ENCODE results near the gene CHN2. TPM values are rescaled to one million over a fixed set of nuclear protein-coding genes. Genes with fewer than 3 reads are reported as not detected.

The CHN2 gene
- total RNA-seq, 1 experiment from 2014 or later: 2.1 TPM

GRCh38 chr7:29247224-29247962, 52.8 kb downstream of the CHN2 start:
- ChIA-PET RAD21 (ENCODE audit: low non-redundant PET in 1 of 2, low total read pairs in 2 of 2, uncharacterized antibody in 2 of 2, unreplicated experiment in 2 of 2) (no interaction called here), POLR2A (no interaction called here), CTCF (no interaction called here)
- H3K9me2 ChIP-seq (ENCODE audit: insufficient read depth): no peaks in the 10 kb centered on the region
- no peaks in the 10 kb centered on the region for H4K20me1 ChIP-seq (ENCODE audit: insufficient read depth)
- no peak overlapping the region for H2AFZ ChIP-seq (ENCODE audit: low read depth, low read length, poor library complexity, severe bottlenecking)
- no peaks in the 10 kb centered on the region for H3K36me3 ChIP-seq (ENCODE audit: control insufficient read depth in 1 of 2, insufficient read depth in 2 of 2, low read length in 2 of 2)
- H3K9ac ChIP-seq (ENCODE audit: low read length): no peak overlapping the region
- no peaks in the 10 kb centered on the region for H3K9me3 ChIP-seq (ENCODE audit: control insufficient read depth in 1 of 2, insufficient read depth in 1 of 2, low read depth in 1 of 2, low read length in 2 of 2)
- BruUV-seq (replicated peaks): no TSS peak
- H3K79me2 ChIP-seq (ENCODE audit: insufficient read depth, low read length): no peaks in the 10 kb centered on the region
- DNase-seq (ENCODE audit: low read depth, low spot score): no peak
- no peaks in the 10 kb centered on the region for H3K27me3 ChIP-seq (ENCODE audit: insufficient read depth, low read length)
- H3K4me1 ChIP-seq (ENCODE audit: control insufficient read depth in 1 of 2, insufficient read depth in 2 of 2, low read length in 2 of 2): no peaks in the 10 kb centered on the region
- TF ChIP-seq JUND (IDR thresholded peaks at IDR 0.05): no peak
- TF ChIP-seq CBX3 (IDR thresholded peaks at IDR 0.05; ENCODE audit: low read depth): no peak
- no peak for TF ChIP-seq POLR2AphosphoS5 (IDR thresholded peaks at IDR 0.05; ENCODE audit: low read depth, low read length)
- TF ChIP-seq RAD21 (IDR thresholded peaks at IDR 0.05; ENCODE audit: low read depth): no peak
- H3K4me2 ChIP-seq (ENCODE audit: low read length): no peak overlapping the region
- intact Hi-C loops (cut with micrococcal nuclease): no loop called here
- H3K4me3 ChIP-seq (replicated peaks in 1 of 2; ENCODE audit: low read depth in 1 of 2, low read length in 2 of 2): no peak overlapping the region
- no peak overlapping the region for H3K27ac ChIP-seq (ENCODE audit: low read depth, low read length)
- ATAC-seq: no peak

- RAD21 ChIA-PET (ENCODE audit: low non-redundant PET in 1 of 2, low total read pairs in 2 of 2, uncharacterized antibody in 2 of 2, unreplicated experiment in 2 of 2): no interaction called here
- Histone ChIP-seq H3K9me3 (ENCODE audit: control insufficient read depth in 1 of 2, insufficient read depth in 1 of 2, low read depth in 1 of 2, low read length in 2 of 2) (no peaks in the 10 kb centered on the region), H4K20me1 (ENCODE audit: insufficient read depth) (no peaks in the 10 kb centered on the region), H3K4me1 (ENCODE audit: control insufficient read depth in 1 of 2, insufficient read depth in 2 of 2, low read length in 2 of 2) (no peaks in the 10 kb centered on the region), H2AFZ (ENCODE audit: low read depth, low read length, poor library complexity, severe bottlenecking) (no peak overlapping the region), H3K4me2 (ENCODE audit: low read length) (no peak overlapping the region), H3K4me3 (replicated peaks in 1 of 2; ENCODE audit: low read depth in 1 of 2, low read length in 2 of 2) (no peak overlapping the region), H3K27ac (ENCODE audit: low read depth, low read length) (no peak overlapping the region), H3K9ac (ENCODE audit: low read length) (no peak overlapping the region), H3K79me2 (ENCODE audit: insufficient read depth, low read length) (no peaks in the 10 kb centered on the region), H3K36me3 (ENCODE audit: control insufficient read depth in 1 of 2, insufficient read depth in 2 of 2, low read length in 2 of 2) (no peaks in the 10 kb centered on the region), H3K9me2 (ENCODE audit: insufficient read depth) (no peaks in the 10 kb centered on the region), H3K27me3 (ENCODE audit: insufficient read depth, low read length) (no peaks in the 10 kb centered on the region)
- ATAC-seq (no peak), DNase-seq (ENCODE audit: low read depth, low spot score) (no peak)
- BruUV-seq (replicated peaks): no TSS peak
- intact Hi-C loops (cut with micrococcal nuclease): no loop called here
- POLR2A ChIA-PET: no interaction called here
- CTCF ChIA-PET: no interaction called here
- TF ChIP-seq SIN3A (IDR thresholded peaks at IDR 0.05; ENCODE audit: low read depth): no peak
Measured at GRCh38 chr7:29247963-29248236, 53.3 kb downstream of the CHN2 start.

Data from HCT116 (cell line).